Activated naive CD4-positive, alpha-beta T cell treated with anti-CD3 and anti-CD28 coated beads, Interleukin-2, amount 50 U/mL, for 72 hours (primary cell): ENCODE measurements around the gene PAX7. TPM values are rescaled to one million over a fixed set of nuclear protein-coding genes. Genes with fewer than 3 reads are reported as not detected.

ENCODE experiments used
- ATAC-seq, 2 donors: fragments of 150-1000 bp; cut with Tn5 transposase; 2 replicates each; pipeline ENCODE4 v1.10.0; 2021; ENCODE audit warnings: mild to moderate bottlenecking in 2 of 2, moderate library complexity in 2 of 2
- DNase-seq, 2 donors: peaks; one replicate each; pipeline ENCODE4 v3.0.0; 2021 to 2022; ENCODE audit warnings: low spot score in 2 of 2
- H3K27ac Mint-ChIP-seq, 2 donors: one replicate each; pipeline ENCODE4 v1.8.0; 2022; ENCODE audit warnings: mild to moderate bottlenecking in 2 of 2, mixed read lengths in 2 of 2
- H3K36me3 Mint-ChIP-seq, 2 donors: one replicate each; pipeline ENCODE4 v1.8.0; 2022; ENCODE audit warnings: mixed read lengths in 2 of 2
- H3K9me3 Mint-ChIP-seq, 2 donors: one replicate each; pipeline ENCODE4 v1.8.0; 2022; ENCODE audit warnings: mixed read lengths in 2 of 2
- total RNA-seq, 2 donors: library from RNA; stranded (reverse); gene quantifications; one replicate each; pipeline ENCODE4 v1.2.3, GENCODE V29; 2022

PAX7 gene
- total RNA-seq, 2 donors from 2014 or later, result not detected

DNA sequence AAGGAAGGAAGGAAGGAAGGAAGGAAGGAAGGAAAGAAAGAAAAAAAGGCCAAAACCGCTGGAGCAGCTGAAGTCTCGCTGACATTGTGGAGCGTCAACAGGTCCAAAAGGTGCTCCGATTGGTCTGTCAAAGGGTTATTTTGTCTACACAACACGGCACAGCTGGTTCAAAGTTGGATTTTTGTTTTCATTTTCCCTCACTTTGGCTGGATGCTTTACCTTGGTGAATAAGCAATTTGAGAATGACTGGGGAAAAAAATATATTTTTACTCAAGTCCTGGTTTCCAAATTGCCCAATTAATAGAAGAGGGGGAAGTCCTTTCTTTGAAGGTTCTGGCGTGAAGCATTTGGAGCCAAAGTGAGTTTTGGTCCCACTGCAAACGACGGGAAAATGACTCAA, 19.3 kb upstream of the PAX7 start:
- Mint-ChIP-seq H3K27ac (no peak overlapping the region), H3K36me3 (no peaks in the 10 kb centered on the region)
- DNase-seq, result no peak

DNA sequence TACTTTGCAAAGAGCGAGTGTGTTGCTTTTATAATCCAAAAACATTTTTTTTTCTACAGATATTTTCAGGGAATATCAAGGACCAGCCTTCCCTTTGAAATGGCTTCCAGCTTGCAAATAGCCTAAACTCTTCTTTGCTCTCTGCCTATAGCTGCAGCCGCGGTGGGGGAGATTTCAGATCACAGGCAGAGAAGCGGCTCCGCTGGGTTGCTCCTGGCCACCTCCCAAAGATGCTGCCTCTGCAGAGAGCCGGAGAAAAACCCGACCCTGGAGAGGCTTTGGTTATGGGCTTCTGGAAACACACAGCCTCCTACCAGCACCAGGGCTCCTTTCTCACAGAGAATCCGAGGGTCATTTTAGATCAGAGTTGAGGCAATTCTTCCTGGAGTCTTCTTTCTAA, 18.6 kb upstream of the PAX7 start:
- DNase-seq, result no peak
- Mint-ChIP-seq H3K9me3 (no peaks in the 10 kb centered on the region), H3K36me3 (no peaks in the 10 kb centered on the region), H3K27ac (no peak overlapping the region)
- ATAC-seq, result no peak

More for the DNA sequence above, 19.3 kb upstream of the PAX7 start:
- H3K9me3 Mint-ChIP-seq, result no peaks in the 10 kb centered on the region
- no peak for ATAC-seq

DNA sequence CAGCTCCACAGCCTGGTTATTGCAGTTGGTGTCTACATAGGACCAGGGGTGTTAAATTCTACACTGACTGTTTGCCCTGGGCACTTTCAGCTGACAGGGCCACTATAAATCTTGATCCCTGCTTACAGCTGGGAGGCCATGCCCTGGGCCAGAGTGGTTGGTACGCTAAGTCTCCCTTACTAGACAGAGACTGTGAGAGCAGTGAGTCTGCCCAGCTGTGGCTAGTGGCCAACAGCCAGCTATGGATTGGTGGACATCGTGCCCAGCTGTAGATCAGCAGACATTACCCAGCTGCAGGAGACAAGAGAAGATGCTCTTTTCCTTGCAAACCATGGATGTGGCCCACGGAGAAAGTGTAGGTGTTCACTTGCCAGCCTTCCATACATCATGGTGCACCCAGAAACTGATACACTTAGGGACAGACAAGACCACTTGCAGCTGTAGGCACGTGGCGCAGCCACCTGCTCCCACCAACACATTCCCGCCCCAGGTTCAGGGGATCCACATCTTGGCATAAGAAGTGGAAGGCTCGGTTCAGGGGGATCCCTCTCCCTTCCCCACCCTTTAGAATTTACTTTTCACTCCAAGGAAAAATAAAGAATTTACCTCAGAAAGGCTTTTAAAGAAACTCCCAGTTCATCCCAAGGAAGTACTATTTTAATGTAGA, 16.4 kb upstream of the PAX7 start:
- DNase-seq (no peak), ATAC-seq (no peak)
- Mint-ChIP-seq H3K36me3 (no peaks in the 10 kb centered on the region), H3K27ac (no peak overlapping the region), H3K9me3 (no peaks in the 10 kb centered on the region)

DNA sequence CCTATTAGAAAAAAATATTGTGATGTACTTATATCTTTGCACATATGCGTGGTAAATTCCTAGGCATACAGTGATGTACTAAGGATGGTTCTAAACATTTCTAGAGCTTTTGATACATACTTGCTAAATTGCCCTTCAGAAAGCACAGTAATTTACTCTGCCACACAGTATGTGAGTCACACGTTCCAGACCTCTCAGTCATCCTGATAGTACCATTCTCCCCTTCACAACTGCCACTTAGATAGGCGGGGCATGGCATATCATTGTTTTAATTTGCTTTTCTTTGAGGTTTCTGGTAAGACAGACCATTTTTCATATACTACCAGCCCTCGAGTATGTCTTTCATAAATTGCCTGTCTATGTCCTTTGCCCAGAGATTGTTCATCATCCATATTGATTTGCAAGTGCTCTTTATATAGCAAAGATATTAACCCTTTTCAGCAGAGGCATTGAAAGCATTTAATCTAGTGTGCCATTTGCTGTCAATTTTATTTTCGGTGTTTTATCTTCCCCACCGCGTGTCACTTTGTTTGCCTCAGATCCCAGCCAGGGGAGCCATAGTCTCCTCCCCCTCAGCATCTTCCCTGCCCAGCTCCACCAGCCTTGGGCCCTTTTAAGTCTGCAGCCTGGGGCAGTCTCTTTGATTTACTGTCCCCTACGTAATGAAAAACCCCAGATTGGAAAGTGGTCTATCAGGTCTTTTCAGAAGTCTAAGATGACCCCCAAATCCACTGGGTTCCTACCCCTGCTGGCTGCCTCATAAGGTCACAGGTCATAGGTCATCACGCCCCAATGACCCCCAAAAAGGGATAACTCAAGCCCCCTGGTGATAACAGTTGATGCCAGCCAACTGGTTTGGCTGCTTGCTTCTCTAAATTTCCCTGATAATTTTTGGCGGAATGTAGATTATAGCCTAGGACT, 11.8 kb upstream of the PAX7 start:
- no peak overlapping the region for H3K27ac Mint-ChIP-seq
- ATAC-seq, result peak; percentile 87 to 99
- DNase-seq, result no peak
- H3K9me3 Mint-ChIP-seq, result no peaks in the 10 kb centered on the region
- no peaks in the 10 kb centered on the region for H3K36me3 Mint-ChIP-seq

DNA sequence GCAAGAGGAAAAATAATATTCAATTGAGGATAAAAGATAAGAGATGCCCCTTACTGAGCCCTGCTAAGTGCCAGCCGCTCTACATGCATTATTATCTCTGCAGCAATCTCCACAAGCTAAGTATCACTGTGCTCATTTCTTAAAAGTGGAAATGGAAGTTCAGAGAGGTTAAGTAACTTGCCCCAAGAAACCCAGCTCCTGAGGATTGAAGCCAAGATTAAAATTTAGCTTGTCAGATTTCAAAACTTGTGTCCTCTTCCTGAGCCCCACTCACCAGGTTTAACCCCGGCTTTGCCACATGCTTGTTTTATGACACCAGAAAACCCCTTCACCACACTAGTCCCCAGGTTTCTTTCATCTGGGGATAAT, 11.2 kb upstream of the PAX7 start:
- Mint-ChIP-seq H3K27ac (no peak overlapping the region), H3K9me3 (no peaks in the 10 kb centered on the region), H3K36me3 (no peaks in the 10 kb centered on the region)
- no peak for ATAC-seq
- DNase-seq, result no peak

DNA sequence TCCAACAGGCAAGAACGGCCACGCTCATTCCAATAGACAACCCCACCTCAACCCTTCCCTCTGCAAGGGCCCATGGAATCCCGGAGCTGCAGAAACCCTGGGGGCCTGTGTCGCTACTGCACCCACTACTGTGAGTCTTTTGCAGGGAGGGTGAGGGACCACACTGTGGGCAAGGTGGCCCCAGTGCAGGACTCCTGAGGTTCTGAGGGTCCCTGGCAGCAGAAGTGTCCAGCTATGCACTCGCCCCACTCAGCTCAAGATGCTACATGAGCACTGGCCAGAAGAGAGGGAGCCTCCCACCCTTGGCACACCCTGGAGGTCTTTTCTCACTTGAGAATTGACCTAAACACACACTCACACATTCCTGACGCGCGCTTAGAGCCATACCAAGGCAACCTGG, 2.1 kb upstream of the PAX7 start:
- ATAC-seq, result no peak
- DNase-seq, result no peak
- Mint-ChIP-seq H3K27ac (no peak overlapping the region), H3K36me3 (peaks cover 0 to 10% of the 10 kb centered on the region in 2 donors), H3K9me3 (no peaks in the 10 kb centered on the region)

DNA sequence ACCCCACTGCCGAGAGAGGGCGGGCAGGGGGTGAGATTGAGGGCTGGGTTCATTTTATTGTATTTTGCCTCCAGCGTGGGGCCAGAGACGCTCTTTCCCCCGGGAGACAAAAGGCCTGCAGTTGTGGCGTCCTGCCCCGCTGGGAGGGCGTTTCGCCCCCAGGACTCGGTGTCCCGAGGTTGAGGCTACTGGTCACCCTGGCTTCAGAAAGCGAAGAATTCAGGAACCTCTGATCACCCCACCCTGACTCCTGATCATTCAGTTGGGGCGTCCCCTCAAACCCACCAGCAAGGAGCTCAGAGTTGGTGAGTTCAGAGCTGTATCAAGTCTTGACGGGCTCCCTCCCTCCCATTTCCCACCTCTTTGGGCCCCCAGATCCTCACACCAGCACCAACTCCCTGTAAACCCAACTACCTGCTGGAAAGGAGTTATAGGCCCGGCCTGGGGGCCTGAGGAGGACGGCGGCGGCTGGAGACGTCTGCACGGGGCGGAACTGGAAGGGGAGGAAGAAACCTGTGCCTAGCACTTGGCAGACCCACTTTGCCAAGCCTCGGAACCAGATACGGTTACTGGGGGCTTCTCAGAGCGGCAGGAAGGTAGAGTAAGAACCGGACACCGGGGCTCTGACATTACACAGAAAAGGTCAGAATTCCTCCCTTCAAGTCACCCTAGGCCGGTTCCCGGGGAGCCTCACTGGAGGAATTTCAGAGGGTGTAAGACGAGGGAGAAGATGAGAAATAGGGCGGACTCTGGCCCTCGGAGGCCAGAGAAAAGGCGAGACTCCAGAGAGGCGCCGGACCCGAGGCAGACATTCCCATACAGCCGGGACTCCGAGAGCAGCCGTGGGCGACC, 761 bp upstream of the PAX7 start:
- no peak for ATAC-seq
- H3K9me3 Mint-ChIP-seq, result no peaks in the 10 kb centered on the region
- peak overlapping the region in 1 of 2 donors; percentile 31 for H3K27ac Mint-ChIP-seq
- DNase-seq, result no peak
- H3K36me3 Mint-ChIP-seq, result peaks cover 0 to 11% of the 10 kb centered on the region in 2 donors

DNA sequence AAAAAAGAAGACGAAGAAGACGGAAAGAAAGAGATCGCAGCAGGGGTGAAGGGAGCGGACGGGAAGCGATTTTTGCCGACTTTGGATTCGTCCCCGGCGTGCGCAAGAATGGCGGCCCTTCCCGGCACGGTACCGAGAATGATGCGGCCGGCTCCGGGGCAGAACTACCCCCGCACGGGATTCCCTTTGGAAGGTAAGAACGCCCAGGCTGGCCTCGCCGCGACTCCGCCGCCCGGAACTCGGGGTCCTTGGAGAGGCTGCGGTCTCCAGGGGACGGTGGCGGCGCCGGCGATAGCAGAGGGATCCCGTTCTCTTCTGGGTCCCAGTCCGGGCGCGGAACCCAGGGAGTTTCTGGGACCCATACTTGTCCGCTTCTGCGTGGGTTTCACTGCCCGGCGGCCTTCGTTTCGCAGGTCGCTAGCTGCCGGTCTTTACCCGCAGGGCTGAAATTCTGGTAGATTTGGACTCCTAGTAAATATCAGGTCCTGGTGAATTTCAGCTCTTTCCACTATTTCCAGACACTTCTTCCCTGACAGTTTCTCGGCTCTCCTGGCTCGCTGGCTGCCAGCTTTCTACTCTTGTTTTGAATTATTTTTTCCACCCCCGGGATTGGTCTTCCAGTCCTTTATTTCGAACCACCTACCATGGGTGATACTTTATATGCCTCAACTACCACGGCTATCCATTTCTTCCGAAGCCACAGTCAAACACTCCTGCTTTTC, 1.0 kb downstream of the PAX7 start:
- DNase-seq (no peak), ATAC-seq (no peak)
- H3K9me3 Mint-ChIP-seq, result no peaks in the 10 kb centered on the region
- peaks cover 0 to 16% of the 10 kb centered on the region in 2 donors for H3K36me3 Mint-ChIP-seq
- peak overlapping the region in 1 of 2 donors; percentile 92 for H3K27ac Mint-ChIP-seq

DNA sequence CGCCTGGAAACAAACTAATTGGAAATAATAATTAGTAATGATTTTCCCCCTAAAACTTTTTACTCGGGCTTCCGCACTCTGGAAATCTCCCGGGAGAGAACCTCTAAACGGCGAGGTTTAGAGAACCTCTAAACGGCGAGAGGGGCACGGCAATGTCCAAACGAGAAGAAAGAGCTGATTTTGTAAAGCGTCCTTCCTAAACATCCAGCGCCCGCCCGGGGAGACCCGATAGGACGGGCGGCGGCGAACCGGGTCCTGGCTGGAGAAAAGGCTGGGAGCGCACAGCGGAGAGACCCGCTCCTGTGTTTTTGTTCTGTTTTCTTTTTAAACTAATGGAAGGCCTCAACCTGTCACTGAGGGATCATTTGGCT, 1.6 kb downstream of the PAX7 start:
- peak overlapping the region in 1 of 2 donors; percentile 92 for H3K27ac Mint-ChIP-seq
- ATAC-seq, result no peak
- no peaks in the 10 kb centered on the region for H3K9me3 Mint-ChIP-seq
- no peak for DNase-seq
- peaks cover 0 to 16% of the 10 kb centered on the region in 2 donors for H3K36me3 Mint-ChIP-seq

DNA sequence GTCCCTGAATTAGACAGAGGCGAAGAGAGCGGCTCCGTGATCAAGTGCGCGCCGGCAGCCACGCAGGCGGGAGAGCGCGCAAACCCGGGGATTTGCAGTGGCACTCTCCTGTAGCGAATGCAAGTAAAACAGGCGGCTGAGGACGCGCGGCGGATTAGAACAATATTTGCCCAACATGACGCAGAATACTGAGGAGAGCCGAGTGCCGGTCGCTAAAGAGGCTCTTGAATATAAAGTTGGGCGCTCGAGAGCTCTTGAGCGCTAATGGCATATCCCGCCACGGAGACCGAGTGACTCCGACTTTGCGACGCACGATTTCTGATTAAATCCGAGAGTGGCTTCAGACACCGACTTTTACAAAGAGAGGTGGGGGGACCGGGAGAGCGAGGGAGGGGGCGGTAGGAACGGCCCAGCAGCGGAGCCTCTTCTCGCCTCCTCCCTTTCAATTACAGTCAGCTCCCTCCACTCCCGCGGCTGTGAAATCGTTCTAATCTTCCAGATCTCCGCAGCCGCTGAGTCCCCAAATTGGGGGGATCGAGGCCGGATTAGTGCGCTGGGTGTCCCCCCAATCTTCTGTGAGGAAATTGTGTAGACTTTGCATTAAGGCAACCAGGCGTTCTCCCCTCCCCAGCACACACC, 2.3 kb downstream of the PAX7 start:
- peak overlapping the region in 1 of 2 donors; percentile 79 for H3K27ac Mint-ChIP-seq
- no peak for DNase-seq
- H3K9me3 Mint-ChIP-seq, result no peaks in the 10 kb centered on the region
- H3K36me3 Mint-ChIP-seq, result peaks cover 0 to 16% of the 10 kb centered on the region in 2 donors
- ATAC-seq, result no peak

DNA sequence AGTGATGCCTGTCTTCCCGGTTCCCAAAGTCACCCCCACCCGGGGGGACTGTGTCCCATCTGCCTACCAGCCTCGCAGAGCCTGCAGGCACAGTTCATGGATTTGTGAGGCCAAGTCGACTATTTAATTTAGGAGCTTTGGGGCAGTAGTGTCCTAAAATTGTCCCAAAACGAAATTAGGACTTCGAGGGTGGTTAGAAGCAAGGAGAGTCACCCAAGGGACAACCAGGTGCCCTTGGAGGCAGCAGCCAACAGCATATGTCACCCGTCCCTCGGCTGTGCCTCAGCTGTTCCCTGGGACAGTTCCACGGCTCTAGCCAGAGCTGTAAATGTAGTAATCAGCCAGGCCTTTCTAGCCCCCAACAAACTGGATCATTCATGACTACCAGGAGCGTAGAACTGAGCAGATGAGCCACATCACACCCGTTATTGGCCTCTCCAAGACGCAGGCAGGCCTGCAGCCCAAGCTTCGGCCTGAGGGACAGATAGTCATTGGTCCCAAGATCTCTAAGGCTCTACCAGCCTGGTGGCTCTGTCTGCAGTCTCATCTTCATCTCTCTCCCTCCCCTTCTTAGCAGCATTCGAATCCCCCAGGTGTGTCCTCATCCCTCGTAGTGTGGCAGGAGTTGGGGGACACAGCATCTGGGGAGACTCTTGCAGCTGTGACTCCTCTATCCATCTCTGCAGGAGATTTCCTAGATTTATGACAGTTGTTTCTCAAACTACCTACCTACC, 2.9 kb downstream of the PAX7 start:
- peak in 1 of 2 donors; percentile 11 for ATAC-seq

DNA sequence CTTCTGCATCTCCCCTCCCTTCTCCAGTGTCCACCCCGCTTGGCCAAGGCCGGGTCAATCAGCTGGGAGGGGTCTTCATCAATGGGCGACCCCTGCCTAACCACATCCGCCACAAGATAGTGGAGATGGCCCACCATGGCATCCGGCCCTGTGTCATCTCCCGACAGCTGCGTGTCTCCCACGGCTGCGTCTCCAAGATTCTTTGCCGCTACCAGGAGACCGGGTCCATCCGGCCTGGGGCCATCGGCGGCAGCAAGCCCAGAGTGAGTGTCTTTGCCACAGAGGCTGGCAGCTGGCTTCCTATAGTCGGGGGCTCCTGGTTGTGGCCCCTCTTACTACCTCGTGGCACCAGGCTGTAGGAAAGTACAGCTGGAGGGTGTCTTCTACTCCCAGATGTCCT, 3.6 kb downstream of the PAX7 start:
- Mint-ChIP-seq H3K36me3 (peaks cover 0 to 16% of the 10 kb centered on the region in 2 donors), H3K27ac (no peak overlapping the region), H3K9me3 (no peaks in the 10 kb centered on the region)
- DNase-seq (no peak), ATAC-seq (no peak)

More for the DNA sequence above, 2.9 kb downstream of the PAX7 start:
- Mint-ChIP-seq H3K27ac (peak overlapping the region in 1 of 2 donors; percentile 79), H3K9me3 (no peaks in the 10 kb centered on the region), H3K36me3 (peaks cover 0 to 16% of the 10 kb centered on the region in 2 donors)
- DNase-seq, result no peak

DNA sequence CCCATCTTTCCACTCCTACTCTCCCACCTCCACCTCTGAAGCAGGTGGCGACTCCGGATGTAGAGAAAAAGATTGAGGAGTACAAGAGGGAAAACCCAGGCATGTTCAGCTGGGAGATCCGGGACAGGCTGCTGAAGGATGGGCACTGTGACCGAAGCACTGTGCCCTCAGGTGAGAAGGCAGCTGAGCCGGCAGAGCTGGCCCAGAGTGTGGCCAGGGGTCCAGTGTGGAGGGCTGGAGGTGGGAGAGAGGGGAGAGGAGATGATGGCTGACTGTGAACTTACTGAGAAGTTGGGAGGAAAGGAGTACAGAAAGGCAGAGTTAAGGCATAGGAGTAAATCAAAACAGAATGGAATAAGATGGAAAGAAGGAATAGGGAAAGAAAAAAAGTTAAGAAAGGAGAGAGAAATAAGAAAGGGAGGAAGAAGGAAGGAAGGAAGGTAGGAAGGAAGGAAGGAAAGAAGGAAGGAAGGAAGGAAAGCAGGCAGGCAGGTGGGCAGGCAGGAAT, 4.5 kb downstream of the PAX7 start:
- ATAC-seq, result no peak
- DNase-seq, result no peak
- Mint-ChIP-seq H3K27ac (no peak overlapping the region), H3K36me3 (peaks cover 0 to 16% of the 10 kb centered on the region in 2 donors), H3K9me3 (no peaks in the 10 kb centered on the region)

DNA sequence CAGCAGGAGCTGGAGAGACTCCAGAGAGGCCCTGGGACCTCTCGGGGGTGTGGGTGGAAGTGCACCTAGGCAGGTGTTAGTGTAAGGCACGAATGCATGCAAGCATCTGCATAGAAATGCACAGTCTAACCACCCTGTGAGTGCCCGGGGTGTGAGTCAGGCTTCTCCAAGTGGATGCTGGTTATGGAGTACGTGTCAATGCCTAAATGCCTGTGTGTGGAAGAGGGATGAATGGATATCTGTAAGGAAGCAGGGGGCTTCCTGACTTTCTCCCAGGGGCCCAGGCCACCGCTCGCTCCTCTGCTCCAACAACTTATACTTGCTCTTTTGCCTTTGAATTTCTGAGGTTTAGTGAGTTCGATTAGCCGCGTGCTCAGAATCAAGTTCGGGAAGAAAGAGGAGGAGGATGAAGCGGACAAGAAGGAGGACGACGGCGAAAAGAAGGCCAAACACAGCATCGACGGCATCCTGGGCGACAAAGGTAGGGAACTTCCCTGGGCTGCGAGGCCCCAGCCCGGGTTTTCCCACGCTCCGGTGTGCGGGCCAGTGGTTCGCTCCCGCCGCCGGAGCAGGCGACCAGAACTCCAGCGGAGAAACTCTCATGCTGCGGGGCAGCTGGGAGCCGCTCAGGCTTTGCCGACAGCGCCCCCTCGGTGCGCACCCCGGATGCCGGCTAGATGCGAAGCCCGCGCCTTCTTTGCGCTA, 5.4 kb downstream of the PAX7 start:
- H3K27ac Mint-ChIP-seq, result peak overlapping the region in 1 of 2 donors; percentile 70
- peaks cover 0 to 16% of the 10 kb centered on the region in 2 donors for H3K36me3 Mint-ChIP-seq
- H3K9me3 Mint-ChIP-seq, result no peaks in the 10 kb centered on the region
- DNase-seq (no peak), ATAC-seq (peak in 1 of 2 donors; percentile 30)
